HCT116 (cell line): ENCODE results near the gene NEU4.

Experiments used
- EZH2 ChIP-seq: fragments of 200-600 bp; sonication (generic); IDR thresholded peaks from 2 replicates; pipeline ENCODE4 v1.6.1; 2017; ENCODE audit warnings: antibody characterized with exemption, mixed run types
- EZH2phosphoT487 ChIP-seq: fragments of 200-600 bp; IDR thresholded peaks from 2 replicates; pipeline ENCODE4 v1.6.1; 2018; ENCODE audit warnings: antibody characterized with exemption, borderline replicate concordance
- POLR2A ChIP-seq: IDR thresholded peaks from 2 replicates; pipeline ENCODE4 v1.7.0; 2011; ENCODE audit warnings: borderline replicate concordance; ENCODE audit not compliant: insufficient read depth, insufficient read length; ENCODE audit errors: extremely low read depth
- POLR2AphosphoS5 ChIP-seq: IDR thresholded peaks from 2 replicates; pipeline ENCODE4 v1.6.1; 2011; ENCODE audit warnings: mild to moderate bottlenecking, low read depth, low read length, moderate library complexity
- SIN3A ChIP-seq: IDR thresholded peaks from 2 replicates; pipeline ENCODE4 v1.6.1; 2012; ENCODE audit warnings: low read depth
- TCF7L2 ChIP-seq: IDR thresholded peaks from 2 replicates; pipeline ENCODE4 v1.7.0; 2011; ENCODE audit warnings: borderline replicate concordance, inconsistent platforms; ENCODE audit not compliant: insufficient read depth, insufficient read length; ENCODE audit errors: extremely low read depth
- YY1 ChIP-seq: IDR thresholded peaks from 2 replicates; pipeline ENCODE4 v1.6.1; 2011; ENCODE audit warnings: low read length, low read depth, moderate library complexity, mild to moderate bottlenecking; ENCODE audit not compliant: insufficient replicate concordance; ENCODE audit errors: extremely low read depth
- ZNF274 ChIP-seq: fragments of 200-500 bp; sonication (Bioruptor generic); IDR thresholded peaks from 2 replicates; pipeline ENCODE4 v1.6.1; 2014; ENCODE audit warnings: mild to moderate bottlenecking, low read depth, low read length, inconsistent platforms
- TF ChIP-seq, protein P1 (sequence below), 3 experiments: fragments of 200-600 bp in 1 of 3; sonication (generic) in 1 of 3; IDR thresholded peaks in 2 of 3; conservative IDR thresholded peaks in 1 of 3; 2 replicates each; pipeline ENCODE4 v1.5.1; 2012 to 2017; ENCODE audit warnings: low read depth in 2 of 3, low read length in 2 of 3, antibody characterized with exemption in 1 of 3, borderline replicate concordance in 1 of 3, control low read depth in 1 of 3, mild to moderate bottlenecking in 1 of 3, mixed read lengths in 1 of 3, mixed run types in 1 of 3, moderate library complexity in 1 of 3; ENCODE audit not compliant: insufficient read depth in 1 of 3

DNA sequence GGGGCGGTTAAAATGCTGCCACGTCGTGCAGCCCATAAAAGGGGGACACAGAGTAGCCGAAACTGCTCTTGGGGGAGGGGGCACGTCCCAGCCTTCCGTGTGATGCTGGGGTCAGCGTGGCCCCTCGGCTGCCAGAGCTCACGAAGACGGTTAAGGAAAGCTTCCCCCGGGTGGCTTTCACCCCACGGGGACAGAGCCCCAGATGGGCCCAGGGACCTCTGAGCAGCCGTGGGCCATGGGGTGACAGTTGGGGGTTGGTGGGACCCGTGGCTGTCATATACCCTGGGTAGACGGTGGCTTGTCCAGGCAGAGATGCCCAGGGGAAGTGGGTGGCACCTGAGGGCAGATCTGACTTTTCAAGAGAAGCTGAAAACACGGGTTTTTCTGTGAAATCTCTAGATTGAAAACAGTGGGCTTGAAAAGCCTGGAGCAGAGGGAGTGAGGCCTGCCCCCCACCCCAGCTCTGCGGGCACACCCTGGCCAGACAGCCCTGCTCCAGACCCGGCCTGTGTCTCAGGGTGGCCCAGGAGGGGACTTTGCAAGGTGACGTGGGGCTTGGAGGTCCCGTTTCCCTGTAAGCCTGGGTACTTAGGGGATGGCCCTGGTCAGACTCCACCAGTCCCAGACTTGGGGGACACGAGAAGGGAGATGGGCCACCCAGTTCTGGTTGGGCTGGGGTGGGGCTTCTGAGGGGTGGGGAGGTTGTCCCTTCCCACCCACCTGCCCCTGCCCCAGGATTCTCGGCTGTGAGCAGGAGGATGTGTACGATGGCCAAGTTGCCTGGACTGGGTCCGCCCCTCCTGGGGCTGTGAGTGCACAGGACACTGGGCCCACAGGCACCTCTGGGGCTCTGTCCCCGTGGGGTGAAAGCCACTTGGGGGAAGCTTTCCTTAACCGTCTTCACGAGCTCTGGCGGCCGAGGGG lies 652 bp downstream of the NEU4 start:
- TF ChIP-seq, protein P1, sequence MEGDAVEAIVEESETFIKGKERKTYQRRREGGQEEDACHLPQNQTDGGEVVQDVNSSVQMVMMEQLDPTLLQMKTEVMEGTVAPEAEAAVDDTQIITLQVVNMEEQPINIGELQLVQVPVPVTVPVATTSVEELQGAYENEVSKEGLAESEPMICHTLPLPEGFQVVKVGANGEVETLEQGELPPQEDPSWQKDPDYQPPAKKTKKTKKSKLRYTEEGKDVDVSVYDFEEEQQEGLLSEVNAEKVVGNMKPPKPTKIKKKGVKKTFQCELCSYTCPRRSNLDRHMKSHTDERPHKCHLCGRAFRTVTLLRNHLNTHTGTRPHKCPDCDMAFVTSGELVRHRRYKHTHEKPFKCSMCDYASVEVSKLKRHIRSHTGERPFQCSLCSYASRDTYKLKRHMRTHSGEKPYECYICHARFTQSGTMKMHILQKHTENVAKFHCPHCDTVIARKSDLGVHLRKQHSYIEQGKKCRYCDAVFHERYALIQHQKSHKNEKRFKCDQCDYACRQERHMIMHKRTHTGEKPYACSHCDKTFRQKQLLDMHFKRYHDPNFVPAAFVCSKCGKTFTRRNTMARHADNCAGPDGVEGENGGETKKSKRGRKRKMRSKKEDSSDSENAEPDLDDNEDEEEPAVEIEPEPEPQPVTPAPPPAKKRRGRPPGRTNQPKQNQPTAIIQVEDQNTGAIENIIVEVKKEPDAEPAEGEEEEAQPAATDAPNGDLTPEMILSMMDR (IDR thresholded peaks at IDR 0.05 in 2 of 3, conservative IDR thresholded peaks at IDR 0.05 in 1 of 3; ENCODE audit: borderline replicate concordance in 1 of 3, insufficient read depth in 1 of 3, low read depth in 2 of 3, low read length in 2 of 3), result no peak
- TF ChIP-seq TCF7L2 (no peak), ZNF274 (no peak), EZH2 (no peak), POLR2A (no peak), EZH2phosphoT487 (no peak), POLR2AphosphoS5 (no peak), YY1 (no peak), SIN3A (no peak)
